HFF-Myc (cell line): ENCODE measurements around the gene KCNC1.

Experiments
- DNase-seq: peaks from one replicate; pipeline ENCODE4 v3.0.0-alpha.2; 2011; ENCODE audit warnings: low read depth; ENCODE audit errors: extremely low read depth
- H3K4me3 ChIP-seq: replicated peaks from 2 replicates; pipeline ENCODE4 v1.5.1; 2011; ENCODE audit warnings: low read depth, mild to moderate bottlenecking, control low read depth, low read length
- CTCF ChIP-seq: IDR thresholded peaks from 2 replicates; pipeline ENCODE4 v1.5.1; 2012; ENCODE audit warnings: mild to moderate bottlenecking, low read depth, low read length, control low read depth; ENCODE audit errors: missing control alignments

Gene KCNC1

DNA sequence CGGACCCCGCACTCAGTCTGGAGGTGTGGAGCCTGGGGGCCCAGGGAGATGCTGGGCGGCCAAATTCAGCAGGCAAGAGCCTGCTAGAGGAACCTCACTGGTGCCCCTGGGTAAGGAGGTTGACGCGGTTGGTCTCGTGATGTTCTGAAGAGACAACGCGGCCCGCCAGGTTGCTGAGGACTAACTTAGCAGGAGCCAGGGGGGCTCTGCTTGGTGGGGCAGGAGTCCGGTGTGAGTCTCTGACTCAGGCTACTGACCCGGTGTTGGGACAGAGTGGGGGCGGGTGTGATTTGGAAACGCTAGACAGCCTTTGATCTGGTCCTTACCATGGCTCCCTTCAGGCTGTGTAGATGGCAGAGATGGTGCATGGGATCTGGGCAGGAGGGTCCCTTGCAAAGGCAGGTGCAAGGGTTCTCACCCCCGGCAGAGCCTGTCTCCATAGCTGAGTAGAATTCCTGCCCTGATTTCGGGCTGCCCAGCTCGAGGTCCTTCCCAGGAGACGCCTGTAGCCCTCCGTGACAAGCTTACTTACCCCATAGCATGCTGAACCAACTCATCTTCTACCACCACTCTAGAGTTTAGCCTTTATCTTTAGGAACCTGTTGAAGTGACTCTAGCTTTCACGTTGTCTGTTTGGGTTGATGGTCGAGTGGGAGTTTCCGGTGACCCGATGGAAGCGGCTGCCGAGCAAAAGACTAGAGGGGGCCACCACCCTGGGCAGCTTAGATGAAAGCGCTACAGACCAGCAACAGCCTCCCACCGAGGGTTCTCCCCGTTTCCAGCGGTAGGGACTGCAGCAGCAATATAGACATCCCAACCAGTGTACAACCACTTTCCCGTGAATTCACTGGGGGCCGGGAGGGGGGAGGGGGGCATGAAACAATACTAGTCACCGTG, 38.4 kb downstream of the KCNC1 start:
- no peak for DNase-seq
- H3K4me3 ChIP-seq, result no peak overlapping the region
- TF ChIP-seq CTCF, result no peak

DNA sequence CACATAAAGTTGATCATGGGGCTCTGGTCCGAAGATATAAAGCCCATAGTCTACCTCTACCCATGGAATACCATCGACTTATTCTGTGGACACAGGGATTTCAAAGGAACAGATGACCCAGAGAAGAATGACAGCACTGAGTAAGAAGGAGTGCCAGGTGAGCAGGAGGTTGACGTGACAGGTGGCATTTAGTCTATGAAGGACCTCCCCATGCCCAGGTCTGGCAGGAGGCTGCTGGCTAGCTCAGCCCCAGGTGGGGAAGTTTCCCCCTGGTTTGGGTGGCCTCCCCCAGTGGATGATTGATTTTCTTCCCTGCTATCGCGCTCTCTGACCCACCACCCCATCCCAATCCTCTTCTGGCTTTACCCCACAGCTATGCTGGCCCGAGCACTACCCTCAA, 39.1 kb downstream of the KCNC1 start:
- no peak for TF ChIP-seq CTCF
- DNase-seq, result no peak
- H3K4me3 ChIP-seq, result no peak overlapping the region

- no peak overlapping the region for H3K4me3 ChIP-seq
- no peak for TF ChIP-seq CTCF
- no peak for DNase-seq
Observed at GRCh38 chr11:17774232-17775034, 39.9 kb downstream of the KCNC1 start.

- no peak for TF ChIP-seq CTCF
- DNase-seq, result no peak
- H3K4me3 ChIP-seq, result no peak overlapping the region
Observed at GRCh38 chr11:17775035-17775348, 40.4 kb downstream of the KCNC1 start.

GRCh38 chr11:17775507-17776211, 41.1 kb downstream of the KCNC1 start:
- no peak overlapping the region for H3K4me3 ChIP-seq
- no peak for TF ChIP-seq CTCF
- DNase-seq, result no peak

DNA sequence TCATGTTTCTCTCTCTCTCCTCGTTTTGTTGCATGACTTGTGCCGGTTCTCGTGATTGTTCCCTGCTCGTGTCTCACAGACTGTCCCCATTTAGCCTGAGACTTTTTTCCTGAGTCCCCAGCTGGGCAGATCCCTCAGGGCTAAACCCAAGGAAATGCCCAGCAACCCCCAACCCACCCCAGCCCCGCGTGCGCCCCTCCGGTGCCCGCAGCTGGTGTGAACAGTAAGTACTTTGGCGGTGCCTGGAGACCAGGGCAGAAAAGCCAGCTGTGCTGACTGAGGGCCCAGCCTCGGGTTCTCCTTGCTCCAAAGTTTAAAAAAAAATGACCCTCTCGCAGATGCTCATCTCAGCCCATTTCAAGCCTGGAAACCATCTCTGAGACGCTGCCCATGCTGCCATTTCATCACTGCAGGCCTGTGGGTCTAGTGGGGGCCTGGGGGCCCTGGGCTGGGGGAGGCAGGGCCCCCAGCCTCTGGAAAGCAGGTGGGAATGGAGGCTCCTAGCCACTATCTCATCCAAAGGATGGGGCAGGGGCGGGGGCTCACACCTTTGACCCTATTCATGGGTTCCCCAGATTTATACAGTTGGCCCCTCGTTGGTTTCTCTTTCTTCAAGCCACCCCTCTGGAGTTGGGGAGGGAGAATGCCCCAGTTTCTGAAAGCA, 41.8 kb downstream of the KCNC1 start:
- TF ChIP-seq CTCF, result no peak
- no peak for DNase-seq
- H3K4me3 ChIP-seq, result no peak overlapping the region
